Brain microvascular endothelial cell (primary cell): Measurements from ENCODE around the gene HOXA13.

Source experiments
- DNase-seq: peaks from one replicate; pipeline ENCODE4 v3.0.0-alpha.2; 2020
- H3K27ac ChIP-seq: fragments of 250-450 bp; sonication (Bioruptor Pico); 2 replicates; pipeline ENCODE4 v1.5.1; 2020; ENCODE audit warnings: mild to moderate bottlenecking, moderate library complexity
- H3K27me3 ChIP-seq: fragments of 250-450 bp; sonication (Bioruptor Pico); replicated peaks from 2 replicates; pipeline ENCODE4 v1.5.1; 2020; ENCODE audit warnings: mild to moderate bottlenecking
- H3K36me3 ChIP-seq: fragments of 250-450 bp; sonication (Bioruptor Pico); replicated peaks from 2 replicates; pipeline ENCODE4 v1.5.1; 2020; ENCODE audit warnings: mild to moderate bottlenecking
- H3K4me3 ChIP-seq: 2 replicates; pipeline ENCODE4 v1.5.1; 2011; ENCODE audit warnings: low read depth, mild to moderate bottlenecking, control low read depth, low read length, moderate library complexity
- CTCF ChIP-seq: IDR thresholded peaks from 2 replicates; pipeline ENCODE4 v1.5.1; 2011; ENCODE audit warnings: low read depth, mild to moderate bottlenecking, moderate library complexity, low read length, control low read depth, inconsistent platforms; ENCODE audit errors: missing control alignments
- in situ Hi-C: cut with HindIII; loops from 2 replicates; pipeline ENCODE4 v1.10.0; 2017; ENCODE audit warnings: low sequenced_read_pairs, low pct_ligation_motif_present

HOXA13 gene

GRCh38 chr7:27191833-27192545, 7.9 kb downstream of the HOXA13 start:
- Histone ChIP-seq H3K4me3 (no peak overlapping the region), H3K27me3 (peaks cover 95% of the 10 kb centered on the region), H3K36me3 (no peaks in the 10 kb centered on the region), H3K27ac (no peak overlapping the region)
- no peak for TF ChIP-seq CTCF
- DNase-seq: no peak
- in situ Hi-C loops: no loop called here

GRCh38 chr7:27191161-27191731, 8.6 kb downstream of the HOXA13 start:
- no peak overlapping the region for H3K27ac ChIP-seq
- DNase-seq: no peak
- H3K27me3 ChIP-seq: peaks cover 97% of the 10 kb centered on the region

GRCh38 chr7:27189997-27190748, 9.7 kb downstream of the HOXA13 start:
- Histone ChIP-seq H3K27ac (no peak overlapping the region), H3K36me3 (no peaks in the 10 kb centered on the region), H3K4me3 (no peak overlapping the region), H3K27me3 (peaks cover 98% of the 10 kb centered on the region)
- TF ChIP-seq CTCF: no peak
- no peak for DNase-seq
- in situ Hi-C loops: no loop called here

More at GRCh38 chr7:27191161-27191731, 8.6 kb downstream of the HOXA13 start:
- TF ChIP-seq CTCF: no peak
- H3K4me3 ChIP-seq: no peak overlapping the region
- no peaks in the 10 kb centered on the region for H3K36me3 ChIP-seq
- in situ Hi-C loops: no loop called here

GRCh38 chr7:27189295-27189996, 10.4 kb downstream of the HOXA13 start:
- H3K4me3 ChIP-seq: no peak overlapping the region
- no peak overlapping the region for H3K27ac ChIP-seq
- no peak for DNase-seq
- H3K36me3 ChIP-seq: no peaks in the 10 kb centered on the region
- in situ Hi-C loops: no loop called here
- no peak for TF ChIP-seq CTCF
- peaks cover 98% of the 10 kb centered on the region for H3K27me3 ChIP-seq

GRCh38 chr7:27188386-27189294, 11.3 kb downstream of the HOXA13 start:
- H3K27me3 ChIP-seq: peaks cover 98% of the 10 kb centered on the region
- no peak overlapping the region for H3K4me3 ChIP-seq

More at GRCh38 chr7:27188386-27189294, 11.3 kb downstream of the HOXA13 start:
- in situ Hi-C loops: no loop called here
- H3K36me3 ChIP-seq: no peaks in the 10 kb centered on the region
- TF ChIP-seq CTCF: no peak
- DNase-seq: no peak
- no peak overlapping the region for H3K27ac ChIP-seq
